Measurements from ENCODE around the gene NUP210L.

- no peak for TF ChIP-seq POLR2A (IDR thresholded peaks at IDR 0.05)
- no peak for TF ChIP-seq CTCF (IDR thresholded peaks at IDR 0.05)
Observed at GRCh38 chr1:154076413-154076812, 78.5 kb downstream of the NUP210L start.

Measured in sigmoid colon (tissue), 3 donors.